RPMI7951 (cell line): ENCODE results near the gene ST8SIA2. TPM values are rescaled to one million over a fixed set of nuclear protein-coding genes. Genes with fewer than 3 reads are reported as not detected.

Source experiments
- DNase-seq: peaks from one replicate; pipeline ENCODE4 v3.0.0-alpha.2; 2012; ENCODE audit warnings: low read depth
- total RNA-seq: library from RNA; depleted of rRNA; stranded (reverse); fragments of >200 nt; shearing (Covaris generic); gene quantifications from 2 replicates; pipeline ENCODE4 v1.2.3, GENCODE V29; 2014

The ST8SIA2 gene
- total RNA-seq, 1 experiment from 2014 or later: 15.1 TPM

- DNase-seq: no peak
These were observed 1.5 kb downstream of the ST8SIA2 start for GRCh38 chr15:92395098-92395635.

- DNase-seq: no peak
These were observed 5.7 kb downstream of the ST8SIA2 start for GRCh38 chr15:92399271-92399950.

GRCh38 chr15:92400573-92400972 lies 6.9 kb downstream of the ST8SIA2 start:
- DNase-seq: no peak

GRCh38 chr15:92400980-92401787 lies 7.5 kb downstream of the ST8SIA2 start:
- peak; percentile 88 for DNase-seq

GRCh38 chr15:92402751-92403150 lies 9.1 kb downstream of the ST8SIA2 start:
- DNase-seq: no peak

GRCh38 chr15:92405942-92406341 lies 12.3 kb downstream of the ST8SIA2 start:
- no peak for DNase-seq

- no peak for DNase-seq
These were observed 13.6 kb downstream of the ST8SIA2 start for GRCh38 chr15:92407321-92407720.

- no peak for DNase-seq
These were observed 14.2 kb downstream of the ST8SIA2 start for GRCh38 chr15:92407916-92408315.

GRCh38 chr15:92409006-92409405 lies 15.3 kb downstream of the ST8SIA2 start:
- no peak for DNase-seq

GRCh38 chr15:92409521-92409920 lies 15.8 kb downstream of the ST8SIA2 start:
- DNase-seq: no peak

GRCh38 chr15:92410537-92410936 lies 16.9 kb downstream of the ST8SIA2 start:
- no peak for DNase-seq

- DNase-seq: no peak
These were observed 17.6 kb downstream of the ST8SIA2 start for GRCh38 chr15:92411256-92411655.

- DNase-seq: no peak
These were observed 19.8 kb downstream of the ST8SIA2 start for GRCh38 chr15:92413510-92413909.

- DNase-seq: no peak
These were observed 22.1 kb downstream of the ST8SIA2 start for GRCh38 chr15:92415639-92416297.

GRCh38 chr15:92416557-92416956 lies 22.9 kb downstream of the ST8SIA2 start:
- DNase-seq: no peak

- no peak for DNase-seq
These were observed 24.0 kb downstream of the ST8SIA2 start for GRCh38 chr15:92417716-92418115.

- DNase-seq: no peak
These were observed 25.2 kb downstream of the ST8SIA2 start for GRCh38 chr15:92418864-92419263.

- DNase-seq: peak; percentile 65
These were observed 28.3 kb downstream of the ST8SIA2 start for GRCh38 chr15:92421976-92422375.

- DNase-seq: no peak
These were observed 32.0 kb downstream of the ST8SIA2 start for GRCh38 chr15:92425578-92426225.

GRCh38 chr15:92429378-92430068 lies 35.8 kb downstream of the ST8SIA2 start:
- DNase-seq: peak; percentile 93

GRCh38 chr15:92430069-92430440 lies 36.4 kb downstream of the ST8SIA2 start:
- peak; percentile 49 for DNase-seq
